ENCODE measurements around the gene NIT1. TPM values are rescaled to one million over a fixed set of nuclear protein-coding genes. Genes with fewer than 3 reads are reported as not detected.

Gene NIT1
- total and polyA plus RNA-seq, 9 of the 15 experiments (the other 6 are each of a cell fraction or from before 2014, with no cell fraction given), result 18.4 to 76.0 (median 33.7) TPM

DNA sequence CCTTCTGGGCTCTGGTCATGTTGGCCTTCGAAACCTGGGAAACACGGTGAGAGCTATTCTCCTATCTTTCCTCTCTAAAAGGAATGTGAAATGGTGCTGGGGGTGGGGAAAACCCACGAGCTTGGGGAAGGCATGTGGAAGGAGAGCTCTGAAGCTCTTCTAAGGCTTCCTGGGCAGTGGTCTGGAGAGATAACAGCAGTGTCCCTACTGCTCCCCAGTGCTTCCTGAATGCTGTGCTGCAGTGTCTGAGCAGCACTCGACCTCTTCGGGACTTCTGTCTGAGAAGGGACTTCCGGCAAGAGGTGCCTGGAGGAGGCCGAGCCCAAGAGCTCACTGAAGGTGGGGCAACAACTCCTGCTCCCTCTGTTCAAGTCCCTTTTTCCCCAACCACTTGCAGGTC lies 44.1 kb downstream of the NIT1 start (continued):
- no peak for TF ChIP-seq SNRNP70 (optimal IDR thresholded peaks at IDR 0.05; ENCODE audit: low read depth, low read length)
- TF ChIP-seq PPARD (CRISPR knock-in tag; IDR thresholded peaks at IDR 0.05), result no peak
- no peak for TF ChIP-seq STAT5B (CRISPR knock-in tag; IDR thresholded peaks at IDR 0.05)
- TF ChIP-seq BMI1 (IDR thresholded peaks at IDR 0.05; ENCODE audit: low read length), result no peak
- TF ChIP-seq, protein P1, sequence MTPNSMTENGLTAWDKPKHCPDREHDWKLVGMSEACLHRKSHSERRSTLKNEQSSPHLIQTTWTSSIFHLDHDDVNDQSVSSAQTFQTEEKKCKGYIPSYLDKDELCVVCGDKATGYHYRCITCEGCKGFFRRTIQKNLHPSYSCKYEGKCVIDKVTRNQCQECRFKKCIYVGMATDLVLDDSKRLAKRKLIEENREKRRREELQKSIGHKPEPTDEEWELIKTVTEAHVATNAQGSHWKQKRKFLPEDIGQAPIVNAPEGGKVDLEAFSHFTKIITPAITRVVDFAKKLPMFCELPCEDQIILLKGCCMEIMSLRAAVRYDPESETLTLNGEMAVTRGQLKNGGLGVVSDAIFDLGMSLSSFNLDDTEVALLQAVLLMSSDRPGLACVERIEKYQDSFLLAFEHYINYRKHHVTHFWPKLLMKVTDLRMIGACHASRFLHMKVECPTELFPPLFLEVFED (CRISPR knock-in tag; conservative IDR thresholded peaks at IDR 0.05), result no peak
- TF ChIP-seq MTA2 (IDR thresholded peaks at IDR 0.05; ENCODE audit: low read depth), result peak; percentile 21; the same call in 1 of the 2 replicates
- TF ChIP-seq RBM34 (IDR thresholded peaks at IDR 0.05; ENCODE audit: borderline replicate concordance, insufficient read depth, low read length), result no peak
- no peak for TF ChIP-seq PML (IDR thresholded peaks at IDR 0.05; ENCODE audit: low read length)
- no peak for TF ChIP-seq HSF4 (CRISPR knock-in tag; IDR thresholded peaks at IDR 0.05; ENCODE audit: borderline replicate concordance)
- TF ChIP-seq, protein P2, sequence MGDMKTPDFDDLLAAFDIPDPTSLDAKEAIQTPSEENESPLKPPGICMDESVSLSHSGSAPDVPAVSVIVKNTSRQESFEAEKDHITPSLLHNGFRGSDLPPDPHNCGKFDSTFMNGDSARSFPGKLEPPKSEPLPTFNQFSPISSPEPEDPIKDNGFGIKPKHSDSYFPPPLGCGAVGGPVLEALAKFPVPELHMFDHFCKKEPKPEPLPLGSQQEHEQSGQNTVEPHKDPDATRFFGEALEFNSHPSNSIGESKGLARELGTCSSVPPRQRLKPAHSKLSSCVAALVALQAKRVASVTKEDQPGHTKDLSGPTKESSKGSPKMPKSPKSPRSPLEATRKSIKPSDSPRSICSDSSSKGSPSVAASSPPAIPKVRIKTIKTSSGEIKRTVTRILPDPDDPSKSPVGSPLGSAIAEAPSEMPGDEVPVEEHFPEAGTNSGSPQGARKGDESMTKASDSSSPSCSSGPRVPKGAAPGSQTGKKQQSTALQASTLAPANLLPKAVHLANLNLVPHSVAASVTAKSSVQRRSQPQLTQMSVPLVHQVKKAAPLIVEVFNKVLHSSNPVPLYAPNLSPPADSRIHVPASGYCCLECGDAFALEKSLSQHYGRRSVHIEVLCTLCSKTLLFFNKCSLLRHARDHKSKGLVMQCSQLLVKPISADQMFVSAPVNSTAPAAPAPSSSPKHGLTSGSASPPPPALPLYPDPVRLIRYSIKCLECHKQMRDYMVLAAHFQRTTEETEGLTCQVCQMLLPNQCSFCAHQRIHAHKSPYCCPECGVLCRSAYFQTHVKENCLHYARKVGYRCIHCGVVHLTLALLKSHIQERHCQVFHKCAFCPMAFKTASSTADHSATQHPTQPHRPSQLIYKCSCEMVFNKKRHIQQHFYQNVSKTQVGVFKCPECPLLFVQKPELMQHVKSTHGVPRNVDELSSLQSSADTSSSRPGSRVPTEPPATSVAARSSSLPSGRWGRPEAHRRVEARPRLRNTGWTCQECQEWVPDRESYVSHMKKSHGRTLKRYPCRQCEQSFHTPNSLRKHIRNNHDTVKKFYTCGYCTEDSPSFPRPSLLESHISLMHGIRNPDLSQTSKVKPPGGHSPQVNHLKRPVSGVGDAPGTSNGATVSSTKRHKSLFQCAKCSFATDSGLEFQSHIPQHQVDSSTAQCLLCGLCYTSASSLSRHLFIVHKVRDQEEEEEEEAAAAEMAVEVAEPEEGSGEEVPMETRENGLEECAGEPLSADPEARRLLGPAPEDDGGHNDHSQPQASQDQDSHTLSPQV (IDR thresholded peaks at IDR 0.05), result peak; percentile 89
- TF ChIP-seq LARP7 (IDR thresholded peaks at IDR 0.05), result no peak
- TF ChIP-seq NR4A1 (CRISPR knock-in tag; IDR thresholded peaks at IDR 0.05), result no peak
- TF ChIP-seq NR4A1 (tag; IDR thresholded peaks at IDR 0.05), result no peak
- no peak for TF ChIP-seq RBM14 (IDR thresholded peaks at IDR 0.05; ENCODE audit: borderline replicate concordance, insufficient read depth, low read depth, low read length)
- TF ChIP-seq ZNF197 (CRISPR knock-in tag; IDR thresholded peaks at IDR 0.05; ENCODE audit: low read depth), result no peak
- no peak for TF ChIP-seq ZKSCAN1 (IDR thresholded peaks at IDR 0.05; ENCODE audit: low read depth, low read length)
- TF ChIP-seq, protein P3, sequence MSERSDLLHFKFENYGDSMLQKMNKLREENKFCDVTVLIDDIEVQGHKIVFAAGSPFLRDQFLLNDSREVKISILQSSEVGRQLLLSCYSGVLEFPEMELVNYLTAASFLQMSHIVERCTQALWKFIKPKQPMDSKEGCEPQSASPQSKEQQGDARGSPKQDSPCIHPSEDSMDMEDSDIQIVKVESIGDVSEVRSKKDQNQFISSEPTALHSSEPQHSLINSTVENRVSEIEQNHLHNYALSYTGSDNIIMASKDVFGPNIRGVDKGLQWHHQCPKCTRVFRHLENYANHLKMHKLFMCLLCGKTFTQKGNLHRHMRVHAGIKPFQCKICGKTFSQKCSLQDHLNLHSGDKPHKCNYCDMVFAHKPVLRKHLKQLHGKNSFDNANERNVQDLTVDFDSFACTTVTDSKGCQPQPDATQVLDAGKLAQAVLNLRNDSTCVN (CRISPR knock-in tag; IDR thresholded peaks at IDR 0.05), result no peak
- peak; percentile 44; the same call in 1 of the 2 replicates for TF ChIP-seq TEAD4 (IDR thresholded peaks at IDR 0.05; ENCODE audit: low read length)
- TF ChIP-seq TEAD4 (CRISPR knock-in tag; IDR thresholded peaks at IDR 0.05; ENCODE audit: borderline replicate concordance), result no peak
- no peak for TF ChIP-seq WHSC1 (IDR thresholded peaks at IDR 0.05; ENCODE audit: low read length)
- no peak for TF ChIP-seq TSC22D4 (tag; IDR thresholded peaks at IDR 0.05)
- TF ChIP-seq FUS (optimal IDR thresholded peaks at IDR 0.05; ENCODE audit: low read depth, low read length), result no peak

Data from K562 (cell line).